ENCODE data around the gene GPBP1.
A peak's percentile ranks its signal among the peaks of the same experiment; 100 is the strongest.
"Not testable (repeated sequence)": the region's sequence is repeated elsewhere in the genome, so short reads cannot be mapped to it uniquely, and the experiment has no call there.

Gene GPBP1

DNA sequence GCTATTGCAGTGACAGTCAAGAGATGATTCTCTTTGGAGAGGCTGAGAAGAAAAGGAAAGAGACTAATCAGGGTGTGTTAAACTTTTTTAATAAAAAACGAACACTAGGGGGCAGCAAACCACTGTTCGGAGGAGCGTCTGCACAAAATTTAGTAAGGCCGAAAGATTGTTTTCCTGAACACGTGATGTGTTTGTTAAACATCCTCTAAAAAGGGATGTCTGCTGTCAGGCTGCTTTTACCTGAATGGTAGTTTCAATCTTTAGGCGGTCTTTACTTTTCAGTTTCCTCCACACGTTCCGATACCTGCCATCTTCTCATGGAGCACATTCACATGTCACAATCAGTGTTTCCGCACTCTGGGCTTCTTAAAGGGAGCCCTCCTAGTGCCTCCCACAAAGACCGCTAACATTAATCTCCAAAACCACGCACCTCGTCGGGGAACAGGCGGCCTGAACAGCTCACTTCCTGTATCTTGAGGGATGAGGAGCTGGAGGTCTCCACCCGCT lies 125.2 kb downstream of the GPBP1 start:
- DNase-seq (ENCODE audit: insufficient read length) (no peak), FAIRE-seq (peak; percentile 69)
- TF ChIP-seq POLR2A (IDR thresholded peaks at IDR 0.05; ENCODE audit: low read depth, low read length) (no peak), POLR2AphosphoS5 (IDR thresholded peaks at IDR 0.05; ENCODE audit: low read depth, low read length) (no peak), TAF1 (IDR thresholded peaks at IDR 0.05; ENCODE audit: borderline replicate concordance, low read depth, low read length) (no peak)

DNA sequence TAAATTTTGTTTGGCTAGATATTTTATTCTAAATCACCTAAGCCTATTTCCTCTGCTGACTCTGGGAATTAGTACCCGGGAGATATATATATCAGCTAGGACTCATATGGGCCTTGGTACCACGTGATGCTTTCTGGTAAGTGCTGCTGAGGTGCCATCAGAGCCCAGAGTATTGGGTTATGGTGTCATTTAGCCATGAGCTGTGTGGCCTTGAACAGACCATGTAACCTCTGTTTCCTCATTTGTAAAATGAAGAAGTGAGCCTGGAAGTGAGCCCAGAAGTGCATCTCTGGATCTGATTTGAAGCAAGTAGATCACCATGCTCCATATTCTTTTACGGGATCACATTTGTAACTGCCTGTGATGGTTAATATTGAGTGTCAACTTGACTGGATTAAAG lies 126.1 kb downstream of the GPBP1 start:
- TF ChIP-seq POLR2AphosphoS5 (IDR thresholded peaks at IDR 0.05; ENCODE audit: low read depth, low read length) (no peak), TAF1 (IDR thresholded peaks at IDR 0.05; ENCODE audit: borderline replicate concordance, low read depth, low read length) (no peak), POLR2A (IDR thresholded peaks at IDR 0.05; ENCODE audit: low read depth, low read length) (no peak)
- DNase-seq (ENCODE audit: insufficient read length) (no peak), FAIRE-seq (no peak)

DNA sequence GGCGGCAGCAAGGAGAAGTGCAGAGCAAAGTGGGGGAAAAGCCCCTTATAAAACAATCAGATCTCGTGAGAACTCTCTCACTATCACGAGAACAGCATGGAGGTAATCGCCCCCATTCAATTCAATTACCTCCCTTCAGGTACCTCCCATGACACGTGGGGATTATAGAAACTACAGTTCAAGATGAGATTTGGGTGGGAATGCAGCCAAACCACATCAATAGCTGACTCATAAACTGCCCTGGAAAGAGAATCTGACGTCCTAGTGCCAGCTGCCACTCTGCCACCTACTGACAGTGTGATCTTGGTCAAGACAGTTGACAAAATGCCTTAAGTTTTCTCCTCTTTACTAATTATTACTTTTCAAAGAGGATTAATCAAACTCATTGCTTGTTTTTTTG lies 128.3 kb downstream of the GPBP1 start:
- DNase-seq (ENCODE audit: insufficient read length) (no peak), FAIRE-seq (no peak)
- TF ChIP-seq TAF1 (IDR thresholded peaks at IDR 0.05; ENCODE audit: borderline replicate concordance, low read depth, low read length) (no peak), POLR2A (IDR thresholded peaks at IDR 0.05; ENCODE audit: low read depth, low read length) (no peak)

DNA sequence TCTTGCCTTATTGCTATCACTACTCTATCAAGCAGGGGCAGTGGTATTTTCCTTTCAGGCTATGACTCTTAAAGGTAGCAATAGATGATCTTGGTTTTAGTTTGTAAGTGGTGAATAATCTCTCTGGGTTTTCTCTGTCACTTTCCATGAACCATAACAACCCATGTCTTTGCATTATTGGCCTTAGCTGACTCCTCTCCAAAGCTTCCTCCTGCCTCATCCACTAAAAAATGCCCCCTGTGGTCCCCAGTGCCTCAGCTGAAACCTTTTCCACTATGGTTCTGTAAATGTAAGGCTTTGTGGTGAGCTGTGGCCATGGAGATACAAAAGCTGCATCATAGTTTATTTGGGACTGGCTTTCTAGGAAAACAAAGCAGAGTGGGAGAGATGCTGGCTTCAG lies 128.8 kb downstream of the GPBP1 start:
- no peak for FAIRE-seq

DNA sequence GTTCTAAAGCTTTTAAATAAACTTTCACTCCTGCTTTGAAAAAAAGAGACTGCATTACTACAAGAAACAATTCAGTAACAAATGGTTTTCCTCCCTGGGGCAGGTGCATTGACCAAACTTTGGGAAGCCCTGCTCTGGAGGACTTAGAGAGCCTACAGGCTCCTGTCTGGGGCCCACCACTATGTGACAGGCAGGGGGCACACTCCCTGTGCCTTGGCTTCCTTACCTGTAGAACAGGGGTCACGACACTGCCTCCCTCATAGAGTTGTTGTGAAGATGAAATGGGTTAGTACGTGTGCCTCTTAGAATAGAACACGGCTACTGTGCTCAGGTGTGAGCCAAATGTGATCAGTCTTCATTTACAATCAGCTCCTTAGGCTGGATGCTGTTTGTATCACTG lies 130.1 kb downstream of the GPBP1 start:
- FAIRE-seq, result no peak
- DNase-seq (ENCODE audit: insufficient read length), result no peak
- TF ChIP-seq POLR2A (IDR thresholded peaks at IDR 0.05; ENCODE audit: low read depth, low read length), result no peak
- TF ChIP-seq TAF1 (IDR thresholded peaks at IDR 0.05; ENCODE audit: borderline replicate concordance, low read depth, low read length), result no peak
- TF ChIP-seq POLR2AphosphoS5 (IDR thresholded peaks at IDR 0.05; ENCODE audit: low read depth, low read length), result no peak

More for the DNA sequence above, 128.8 kb downstream of the GPBP1 start:
- TF ChIP-seq POLR2A (IDR thresholded peaks at IDR 0.05; ENCODE audit: low read depth, low read length) (no peak), TAF1 (IDR thresholded peaks at IDR 0.05; ENCODE audit: borderline replicate concordance, low read depth, low read length) (no peak), POLR2AphosphoS5 (IDR thresholded peaks at IDR 0.05; ENCODE audit: low read depth, low read length) (no peak)
- DNase-seq (ENCODE audit: insufficient read length), result no peak

DNA sequence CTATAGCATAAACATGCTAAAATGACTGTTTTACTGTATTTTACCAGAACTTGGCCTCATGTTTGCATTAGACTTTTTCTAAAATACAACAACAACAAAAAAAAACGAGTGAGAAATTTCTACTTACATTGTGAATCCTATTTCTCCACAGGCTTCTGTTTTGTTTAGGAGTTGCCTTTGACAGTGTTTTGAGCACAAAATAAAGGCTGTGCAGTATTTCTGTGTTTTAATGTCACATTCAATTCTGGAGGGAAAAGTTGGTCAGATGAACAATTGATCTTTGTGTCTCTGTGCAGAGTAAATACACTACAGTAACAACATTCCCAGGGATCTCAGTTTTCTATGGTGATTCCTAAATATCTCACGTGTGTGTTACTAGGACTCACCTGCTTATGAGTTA lies 131.1 kb downstream of the GPBP1 start:
- no peak for TF ChIP-seq POLR2AphosphoS5 (IDR thresholded peaks at IDR 0.05; ENCODE audit: low read depth, low read length)
- no peak for TF ChIP-seq POLR2A (IDR thresholded peaks at IDR 0.05; ENCODE audit: low read depth, low read length)
- DNase-seq (ENCODE audit: insufficient read length), result no peak
- no peak for FAIRE-seq

DNA sequence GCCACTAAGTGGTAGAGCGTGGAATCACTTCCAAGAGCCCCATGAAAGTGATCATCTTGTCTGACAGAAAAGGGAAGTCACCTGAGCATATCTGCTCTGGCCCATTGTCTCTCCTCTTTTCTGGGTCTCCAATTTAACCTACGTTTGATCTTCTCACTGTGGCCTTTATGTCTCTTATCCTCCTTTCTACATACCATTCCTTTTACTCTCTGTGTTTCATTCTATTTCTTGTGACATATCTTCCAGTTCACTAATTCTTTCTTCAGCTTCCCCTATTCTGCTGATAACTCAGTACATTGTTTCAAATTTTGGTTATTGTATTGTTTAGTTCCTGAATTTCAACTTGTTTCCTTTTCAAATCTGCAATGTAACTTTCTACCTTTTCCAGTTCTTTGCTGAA lies 132.5 kb downstream of the GPBP1 start:
- FAIRE-seq (no peak), DNase-seq (ENCODE audit: insufficient read length) (no peak)
- TF ChIP-seq TAF1 (IDR thresholded peaks at IDR 0.05; ENCODE audit: borderline replicate concordance, low read depth, low read length), result no peak
- TF ChIP-seq POLR2A (IDR thresholded peaks at IDR 0.05; ENCODE audit: low read depth, low read length), result no peak
- no peak for TF ChIP-seq POLR2AphosphoS5 (IDR thresholded peaks at IDR 0.05; ENCODE audit: low read depth, low read length)

DNA sequence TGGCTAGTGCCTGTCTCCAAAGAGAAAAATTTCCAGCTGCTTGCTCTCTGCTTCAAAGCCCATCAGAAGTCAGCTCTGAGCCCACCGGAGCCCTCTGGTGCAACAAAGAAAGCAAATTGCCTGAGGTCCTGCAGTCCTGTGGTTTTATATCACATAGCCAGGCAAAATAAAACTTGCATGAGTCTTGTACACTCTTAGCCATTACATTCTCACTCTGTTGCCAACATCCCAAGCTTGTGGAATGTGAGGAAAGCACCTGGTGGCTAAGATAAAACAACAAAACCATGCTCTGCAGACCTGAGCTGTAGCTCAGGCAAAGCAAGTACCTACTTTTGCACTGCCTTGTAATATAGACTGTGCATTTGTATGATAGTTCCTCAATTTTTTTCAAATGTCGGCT lies 133.7 kb downstream of the GPBP1 start:
- TF ChIP-seq POLR2A (IDR thresholded peaks at IDR 0.05; ENCODE audit: low read depth, low read length), result no peak
- TF ChIP-seq TAF1 (IDR thresholded peaks at IDR 0.05; ENCODE audit: borderline replicate concordance, low read depth, low read length), result no peak
- TF ChIP-seq POLR2AphosphoS5 (IDR thresholded peaks at IDR 0.05; ENCODE audit: low read depth, low read length), result no peak
- FAIRE-seq (no peak), DNase-seq (ENCODE audit: insufficient read length) (no peak)

DNA sequence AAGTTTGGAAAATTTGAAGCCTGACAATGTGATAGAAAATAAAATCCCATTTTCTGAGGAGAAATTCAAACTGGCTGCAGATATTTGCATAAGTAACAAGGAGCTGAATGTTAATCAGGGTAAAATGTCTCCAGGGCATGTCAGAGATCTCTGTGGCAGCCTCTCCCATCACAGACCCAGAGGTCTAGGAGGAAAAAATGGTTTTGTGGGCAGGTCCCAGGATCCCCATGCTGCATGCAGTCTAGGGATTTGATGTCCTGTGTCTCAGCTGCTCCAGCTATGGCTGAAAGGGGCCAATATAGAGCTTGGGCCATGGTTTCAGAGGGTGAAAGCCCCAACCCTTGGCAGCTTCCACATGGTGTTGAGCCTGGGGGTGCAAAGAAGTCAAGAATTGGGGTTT lies 135.2 kb downstream of the GPBP1 start:
- FAIRE-seq; DNase-seq (ENCODE audit: insufficient read length): not testable (repeated sequence)

DNA sequence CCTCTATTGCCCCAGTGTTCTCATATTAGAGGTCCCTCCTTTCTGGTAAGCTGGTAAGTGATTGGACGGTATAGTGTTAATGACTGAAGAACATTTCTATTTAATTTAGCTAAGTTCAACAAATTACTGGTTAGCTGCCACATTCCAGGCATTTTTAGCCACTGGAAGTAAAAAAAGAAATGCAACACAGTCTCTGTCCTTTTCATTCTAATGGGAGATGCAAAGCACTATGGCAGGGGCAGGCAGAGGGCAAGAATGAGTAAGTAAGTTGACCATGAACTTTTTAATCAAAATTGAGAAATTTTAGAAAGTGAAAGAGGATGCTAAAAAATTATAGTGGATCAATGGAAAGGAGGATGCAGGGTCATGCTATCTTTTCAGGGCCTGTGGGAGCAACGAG lies 137.4 kb downstream of the GPBP1 start:
- FAIRE-seq (no peak), DNase-seq (ENCODE audit: insufficient read length) (no peak)
- TF ChIP-seq POLR2A (IDR thresholded peaks at IDR 0.05; ENCODE audit: low read depth, low read length) (no peak), TAF1 (IDR thresholded peaks at IDR 0.05; ENCODE audit: borderline replicate concordance, low read depth, low read length) (no peak), POLR2AphosphoS5 (IDR thresholded peaks at IDR 0.05; ENCODE audit: low read depth, low read length) (no peak)

DNA sequence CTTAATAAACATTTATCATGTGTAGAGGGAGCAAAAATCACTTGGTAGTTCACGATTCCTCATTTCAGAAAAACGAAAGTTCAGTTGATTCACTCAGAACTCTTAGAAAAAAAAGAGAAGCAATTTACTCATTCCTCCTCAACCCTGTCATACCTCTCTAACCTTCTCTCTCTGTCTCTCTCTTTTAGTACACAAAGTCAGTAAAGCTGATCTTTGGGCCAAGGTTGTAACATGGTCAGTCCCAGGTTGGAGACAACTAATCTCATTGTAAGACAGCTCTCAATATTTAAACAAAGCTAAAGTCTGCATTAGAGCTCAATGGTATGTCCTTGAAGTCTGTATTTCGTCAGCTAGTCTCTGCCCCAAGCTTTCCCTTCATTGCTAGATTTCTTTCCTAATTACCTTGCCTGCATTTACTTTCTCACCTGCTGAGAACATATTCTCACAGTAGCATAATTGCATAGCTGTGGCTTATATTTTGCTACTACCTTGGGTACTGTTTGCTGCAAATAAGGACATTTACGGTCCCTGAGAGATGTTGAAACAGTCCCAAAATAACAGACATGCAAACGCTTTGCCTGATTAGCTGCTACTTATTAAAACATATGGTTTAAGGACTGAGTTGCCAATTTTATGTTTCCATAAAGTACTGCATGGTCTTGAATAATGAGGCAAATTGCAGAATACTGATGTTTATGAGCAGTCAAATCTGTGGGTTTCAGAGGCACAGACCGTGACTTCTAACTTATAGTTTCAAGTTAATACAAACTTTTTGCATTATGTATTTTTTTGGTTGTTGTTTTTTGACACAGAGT lies 138.3 kb downstream of the GPBP1 start:
- no peak for TF ChIP-seq POLR2AphosphoS5 (IDR thresholded peaks at IDR 0.05; ENCODE audit: low read depth, low read length)
- no peak for TF ChIP-seq TAF1 (IDR thresholded peaks at IDR 0.05; ENCODE audit: borderline replicate concordance, low read depth, low read length)
- TF ChIP-seq POLR2A (IDR thresholded peaks at IDR 0.05; ENCODE audit: low read depth, low read length), result no peak
- FAIRE-seq (no peak), DNase-seq (ENCODE audit: insufficient read length) (no peak)

DNA sequence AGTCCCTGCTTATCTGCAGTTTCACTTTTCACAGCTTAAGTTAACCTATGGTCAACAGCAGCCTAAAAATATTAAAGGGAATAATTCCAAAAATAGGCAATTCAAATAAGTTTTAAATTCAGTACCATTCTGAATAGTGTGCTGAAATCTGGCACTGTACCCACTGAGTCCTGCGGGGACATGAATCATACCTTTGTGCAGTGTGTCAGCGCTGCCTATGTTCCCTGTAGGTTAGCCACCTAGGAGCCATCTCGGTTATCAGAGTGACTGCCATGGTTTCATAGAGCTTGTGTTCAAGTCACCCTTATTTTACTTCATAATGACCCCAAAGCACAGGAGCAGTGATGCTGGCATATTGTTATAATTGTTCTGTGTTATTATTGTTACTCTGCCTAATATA lies 139.9 kb downstream of the GPBP1 start:
- DNase-seq (ENCODE audit: insufficient read length) (no peak), FAIRE-seq (no peak)
- no peak for TF ChIP-seq POLR2A (IDR thresholded peaks at IDR 0.05; ENCODE audit: low read depth, low read length)
- TF ChIP-seq POLR2AphosphoS5 (IDR thresholded peaks at IDR 0.05; ENCODE audit: low read depth, low read length), result no peak
- no peak for TF ChIP-seq TAF1 (IDR thresholded peaks at IDR 0.05; ENCODE audit: borderline replicate concordance, low read depth, low read length)
